ENCODE measurements around the gene WNT9B. TPM values are rescaled to one million over a fixed set of nuclear protein-coding genes. Genes with fewer than 3 reads are reported as not detected.

Gene WNT9B
- total and polyA plus RNA-seq, 2 of the 13 experiments (the other 11 are each of a cell fraction or from before 2014, with no cell fraction given) = not detected

- no peak for TF ChIP-seq ZHX2 (IDR thresholded peaks at IDR 0.05; ENCODE audit: low read depth)
- TF ChIP-seq ZHX2 (CRISPR knock-in tag; IDR thresholded peaks at IDR 0.05; ENCODE audit: borderline replicate concordance) = no peak
- TF ChIP-seq HOXA3 (CRISPR knock-in tag; IDR thresholded peaks at IDR 0.05) = 0 out of 2 replicates have a peak, but pooled peaks have one; percentile 7
- no peak for TF ChIP-seq ZNF781 (CRISPR knock-in tag; IDR thresholded peaks at IDR 0.05; ENCODE audit: borderline replicate concordance, not compliant biosample characterization)
- no peak for TF ChIP-seq KLF15 (CRISPR knock-in tag; IDR thresholded peaks at IDR 0.05; ENCODE audit: borderline replicate concordance)
- TF ChIP-seq RFXANK (CRISPR knock-in tag; IDR thresholded peaks at IDR 0.05) = no peak
- no peak for TF ChIP-seq ZNF614 (CRISPR knock-in tag; IDR thresholded peaks at IDR 0.05; ENCODE audit: borderline replicate concordance)
- no peak for TF ChIP-seq CBFB (CRISPR knock-in tag; IDR thresholded peaks at IDR 0.05)
- no peak for TF ChIP-seq ZNF615 (CRISPR knock-in tag; IDR thresholded peaks at IDR 0.05; ENCODE audit: borderline replicate concordance)
- TF ChIP-seq ARID2 (CRISPR knock-in tag; IDR thresholded peaks at IDR 0.05; ENCODE audit: borderline replicate concordance) = no peak
- no peak for TF ChIP-seq HNRNPUL1 (IDR thresholded peaks at IDR 0.05; ENCODE audit: low read depth, low read length)
- TF ChIP-seq TBX3 (IDR thresholded peaks at IDR 0.05; ENCODE audit: borderline replicate concordance) = no peak
- no peak for TF ChIP-seq ZNF329 (CRISPR knock-in tag; IDR thresholded peaks at IDR 0.05; ENCODE audit: low read depth)
- no peak for TF ChIP-seq FIP1L1 (IDR thresholded peaks at IDR 0.05; ENCODE audit: borderline replicate concordance, insufficient read depth, low read depth, low read length)
- no peak for TF ChIP-seq ZNF879 (CRISPR knock-in tag; IDR thresholded peaks at IDR 0.05)
- no peak for TF ChIP-seq SUZ12 (IDR thresholded peaks at IDR 0.05; ENCODE audit: low read depth, low read length)
- TF ChIP-seq CEBPG (CRISPR knock-in tag; IDR thresholded peaks at IDR 0.05) = no peak
- TF ChIP-seq, protein P1, sequence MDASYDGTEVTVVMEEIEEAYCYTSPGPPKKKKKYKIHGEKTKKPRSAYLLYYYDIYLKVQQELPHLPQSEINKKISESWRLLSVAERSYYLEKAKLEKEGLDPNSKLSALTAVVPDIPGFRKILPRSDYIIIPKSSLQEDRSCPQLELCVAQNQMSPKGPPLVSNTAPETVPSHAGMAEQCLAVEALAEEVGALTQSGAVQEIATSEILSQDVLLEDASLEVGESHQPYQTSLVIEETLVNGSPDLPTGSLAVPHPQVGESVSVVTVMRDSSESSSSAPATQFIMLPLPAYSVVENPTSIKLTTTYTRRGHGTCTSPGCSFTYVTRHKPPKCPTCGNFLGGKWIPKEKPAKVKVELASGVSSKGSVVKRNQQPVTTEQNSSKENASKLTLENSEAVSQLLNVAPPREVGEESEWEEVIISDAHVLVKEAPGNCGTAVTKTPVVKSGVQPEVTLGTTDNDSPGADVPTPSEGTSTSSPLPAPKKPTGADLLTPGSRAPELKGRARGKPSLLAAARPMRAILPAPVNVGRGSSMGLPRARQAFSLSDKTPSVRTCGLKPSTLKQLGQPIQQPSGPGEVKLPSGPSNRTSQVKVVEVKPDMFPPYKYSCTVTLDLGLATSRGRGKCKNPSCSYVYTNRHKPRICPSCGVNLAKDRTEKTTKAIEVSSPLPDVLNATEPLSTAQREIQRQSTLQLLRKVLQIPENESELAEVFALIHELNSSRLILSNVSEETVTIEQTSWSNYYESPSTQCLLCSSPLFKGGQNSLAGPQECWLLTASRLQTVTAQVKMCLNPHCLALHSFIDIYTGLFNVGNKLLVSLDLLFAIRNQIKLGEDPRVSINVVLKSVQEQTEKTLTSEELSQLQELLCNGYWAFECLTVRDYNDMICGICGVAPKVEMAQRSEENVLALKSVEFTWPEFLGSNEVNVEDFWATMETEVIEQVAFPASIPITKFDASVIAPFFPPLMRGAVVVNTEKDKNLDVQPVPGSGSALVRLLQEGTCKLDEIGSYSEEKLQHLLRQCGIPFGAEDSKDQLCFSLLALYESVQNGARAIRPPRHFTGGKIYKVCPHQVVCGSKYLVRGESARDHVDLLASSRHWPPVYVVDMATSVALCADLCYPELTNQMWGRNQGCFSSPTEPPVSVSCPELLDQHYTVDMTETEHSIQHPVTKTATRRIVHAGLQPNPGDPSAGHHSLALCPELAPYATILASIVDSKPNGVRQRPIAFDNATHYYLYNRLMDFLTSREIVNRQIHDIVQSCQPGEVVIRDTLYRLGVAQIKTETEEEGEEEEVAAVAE (CRISPR knock-in tag; IDR thresholded peaks at IDR 0.05; ENCODE audit: borderline replicate concordance) = no peak
- no peak for TF ChIP-seq RAD51 (IDR thresholded peaks at IDR 0.05; ENCODE audit: borderline replicate concordance)
- TF ChIP-seq NPAS2 (CRISPR knock-in tag; IDR thresholded peaks at IDR 0.05; ENCODE audit: borderline replicate concordance) = no peak
- no peak for TF ChIP-seq NFIB (CRISPR knock-in tag; IDR thresholded peaks at IDR 0.05; ENCODE audit: borderline replicate concordance)
Observed at GRCh38 chr17:46841561-46842379, 9.6 kb upstream of the WNT9B start (continued).
